Measurements from ENCODE around the gene MRLN.
"Not testable (repeated sequence)": the region's sequence is repeated elsewhere in the genome, so short reads cannot be mapped to it uniquely, and the experiment has no call there.

The MRLN gene

DNA sequence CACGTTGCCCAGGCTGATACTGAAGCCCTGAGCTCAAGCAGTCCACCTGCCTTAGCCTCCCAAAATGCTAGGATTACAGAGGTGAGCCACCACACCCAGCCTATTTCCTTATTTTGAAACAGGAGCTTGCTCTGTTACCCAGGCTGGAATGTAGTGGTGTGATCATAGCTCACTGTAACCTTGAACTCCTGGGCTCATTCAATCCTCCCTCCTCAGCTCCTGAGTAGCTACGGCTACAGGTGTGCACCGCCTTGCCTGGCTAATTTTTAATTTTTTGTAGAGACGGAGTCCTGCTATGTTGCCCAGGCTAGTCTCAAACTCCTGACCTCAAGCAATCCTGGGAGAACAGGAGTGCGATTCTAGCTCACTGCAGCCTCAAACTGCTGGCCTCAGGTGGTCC lies 11.7 kb downstream of the MRLN start:
- no peak overlapping the region for H3K27ac ChIP-seq
- TF ChIP-seq, protein P1, sequence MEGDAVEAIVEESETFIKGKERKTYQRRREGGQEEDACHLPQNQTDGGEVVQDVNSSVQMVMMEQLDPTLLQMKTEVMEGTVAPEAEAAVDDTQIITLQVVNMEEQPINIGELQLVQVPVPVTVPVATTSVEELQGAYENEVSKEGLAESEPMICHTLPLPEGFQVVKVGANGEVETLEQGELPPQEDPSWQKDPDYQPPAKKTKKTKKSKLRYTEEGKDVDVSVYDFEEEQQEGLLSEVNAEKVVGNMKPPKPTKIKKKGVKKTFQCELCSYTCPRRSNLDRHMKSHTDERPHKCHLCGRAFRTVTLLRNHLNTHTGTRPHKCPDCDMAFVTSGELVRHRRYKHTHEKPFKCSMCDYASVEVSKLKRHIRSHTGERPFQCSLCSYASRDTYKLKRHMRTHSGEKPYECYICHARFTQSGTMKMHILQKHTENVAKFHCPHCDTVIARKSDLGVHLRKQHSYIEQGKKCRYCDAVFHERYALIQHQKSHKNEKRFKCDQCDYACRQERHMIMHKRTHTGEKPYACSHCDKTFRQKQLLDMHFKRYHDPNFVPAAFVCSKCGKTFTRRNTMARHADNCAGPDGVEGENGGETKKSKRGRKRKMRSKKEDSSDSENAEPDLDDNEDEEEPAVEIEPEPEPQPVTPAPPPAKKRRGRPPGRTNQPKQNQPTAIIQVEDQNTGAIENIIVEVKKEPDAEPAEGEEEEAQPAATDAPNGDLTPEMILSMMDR (conservative IDR thresholded peaks at IDR 0.05) = no peak

DNA sequence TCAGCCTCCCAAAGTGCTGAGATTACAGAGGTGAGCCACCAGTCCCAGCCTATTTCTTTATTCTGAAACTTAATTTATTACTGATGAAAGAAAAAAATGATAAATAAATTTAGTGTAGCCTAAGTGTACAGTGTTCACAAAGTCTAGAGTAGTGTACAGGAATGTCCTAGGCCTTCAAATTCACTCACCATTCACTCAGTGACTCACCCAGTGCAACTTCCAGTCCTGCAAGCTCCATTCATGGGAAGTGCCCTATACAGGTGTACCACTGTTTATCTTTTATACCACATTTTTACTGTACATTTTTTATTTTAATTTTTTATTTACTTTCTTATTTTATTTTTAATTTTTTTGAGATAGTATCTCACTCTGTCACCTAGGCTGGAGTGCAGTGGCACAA lies 12.2 kb downstream of the MRLN start:
- no peak overlapping the region for H3K27ac ChIP-seq
- TF ChIP-seq, protein P1 (conservative IDR thresholded peaks at IDR 0.05) = no peak

DNA sequence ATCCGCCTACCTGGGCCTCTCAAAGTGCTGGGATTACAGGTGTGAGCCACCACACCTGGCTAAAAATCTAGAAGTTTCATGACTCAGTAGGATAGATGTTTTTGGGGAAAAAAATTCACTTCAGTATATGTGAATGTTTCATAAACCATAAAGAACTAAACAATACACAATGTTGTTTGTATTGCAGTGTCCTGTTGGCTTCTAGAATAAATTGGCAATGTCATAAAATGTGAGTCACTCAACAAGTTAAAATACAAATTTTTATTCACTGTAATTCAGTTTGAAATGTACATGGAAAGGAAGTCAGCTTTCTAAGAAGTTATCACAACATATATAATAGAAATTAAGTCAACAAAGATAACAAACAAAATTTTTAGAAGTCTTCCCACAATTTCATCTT lies 16.5 kb downstream of the MRLN start:
- TF ChIP-seq, protein P1 (conservative IDR thresholded peaks at IDR 0.05) = no peak
- no peak overlapping the region for H3K27ac ChIP-seq

DNA sequence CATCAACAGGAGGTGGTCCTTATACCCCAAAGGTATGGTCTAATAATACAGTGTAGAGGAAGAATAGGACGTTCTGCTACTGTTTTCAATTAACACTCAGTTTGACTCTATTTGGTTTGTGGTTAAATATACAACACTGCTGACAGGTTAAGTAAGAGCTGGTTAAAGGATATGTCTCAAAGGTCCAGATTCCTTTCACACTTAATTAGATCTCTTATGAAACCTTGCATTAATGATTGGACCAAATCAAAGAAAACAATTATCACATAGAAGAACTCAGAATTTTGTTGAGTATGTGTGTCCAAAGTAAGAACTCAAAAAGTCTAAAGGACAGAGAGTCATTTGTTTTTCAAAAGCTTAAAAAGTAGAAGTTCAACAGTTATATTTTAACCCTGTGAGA lies 18.0 kb downstream of the MRLN start:
- TF ChIP-seq, protein P1 (conservative IDR thresholded peaks at IDR 0.05) = no peak
- H3K27ac ChIP-seq = no peak overlapping the region

DNA sequence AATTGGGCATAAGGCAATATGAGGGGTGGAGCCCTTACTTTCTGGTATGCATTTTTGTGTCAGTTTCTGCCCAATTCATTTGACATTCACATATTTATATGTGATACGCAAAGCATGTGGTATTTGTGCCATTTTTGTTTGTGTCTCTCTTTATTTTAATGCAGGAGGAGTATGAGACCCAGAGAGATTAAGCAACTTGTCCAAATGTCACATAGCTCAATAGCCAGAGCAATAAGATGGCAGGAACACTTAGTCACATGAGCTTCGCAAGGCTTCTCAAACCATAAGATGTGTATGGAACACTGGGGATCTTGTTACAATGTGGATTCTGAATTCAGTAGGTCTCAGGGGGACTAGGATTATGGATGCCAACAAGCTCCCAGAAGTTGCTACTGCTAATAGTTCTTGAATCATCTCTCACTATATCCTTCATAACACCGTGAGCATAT lies 19.2 kb downstream of the MRLN start:
- H3K27ac ChIP-seq = no peak overlapping the region
- TF ChIP-seq, protein P1 (conservative IDR thresholded peaks at IDR 0.05) = no peak

DNA sequence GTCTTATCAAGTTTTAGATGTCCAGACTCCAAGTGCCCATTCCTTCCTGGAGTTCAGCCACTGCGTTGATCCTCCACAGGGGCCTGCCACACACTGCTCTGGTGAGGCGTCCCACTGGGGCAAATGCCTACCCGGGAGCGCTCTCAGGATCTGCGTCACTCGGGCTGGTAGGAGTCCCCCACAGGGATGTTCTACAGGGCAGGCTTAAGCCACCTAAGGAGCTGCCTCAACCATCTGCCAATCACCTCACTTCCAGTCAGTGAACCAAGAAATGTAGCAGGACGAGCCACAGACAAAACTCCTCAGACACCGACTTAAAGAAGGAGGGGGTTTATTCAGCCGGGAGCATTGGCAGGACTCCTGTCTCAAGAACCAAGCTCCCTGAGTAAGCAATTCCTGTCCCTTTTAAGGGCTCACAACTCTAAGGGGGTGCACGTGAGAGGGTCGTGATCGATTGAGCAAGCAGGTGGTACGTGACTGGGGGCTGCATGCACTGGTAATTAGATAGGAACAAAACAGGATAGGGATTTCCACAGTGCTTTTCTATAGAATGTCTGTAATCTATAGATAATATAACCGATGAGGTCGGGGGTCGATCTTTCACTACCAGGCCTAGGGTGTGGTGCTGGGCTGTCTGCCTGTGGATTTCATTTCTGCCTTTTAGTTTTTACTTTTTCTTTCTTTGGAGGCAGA lies 19.8 kb downstream of the MRLN start:
- not testable (repeated sequence) for H3K27ac ChIP-seq

DNA sequence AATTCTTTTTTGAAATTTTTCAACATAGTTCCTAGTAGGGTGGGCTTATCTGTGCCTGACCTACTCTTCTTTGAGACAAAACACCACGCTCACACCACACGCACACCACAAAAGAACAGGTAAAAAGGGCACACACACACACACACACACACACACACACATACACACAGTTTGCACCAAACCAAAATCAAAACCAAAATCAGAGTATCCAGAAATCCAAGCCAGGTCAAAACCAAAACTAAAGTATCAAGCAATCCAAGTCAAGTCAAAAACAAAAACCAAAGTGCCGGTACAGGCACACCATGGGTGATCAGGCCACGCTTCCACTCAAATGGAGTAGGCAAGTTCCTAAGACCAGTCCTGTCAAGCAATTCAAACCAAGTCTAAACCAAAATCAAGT lies 20.4 kb downstream of the MRLN start:
- H3K27ac ChIP-seq = not testable (repeated sequence)

DNA sequence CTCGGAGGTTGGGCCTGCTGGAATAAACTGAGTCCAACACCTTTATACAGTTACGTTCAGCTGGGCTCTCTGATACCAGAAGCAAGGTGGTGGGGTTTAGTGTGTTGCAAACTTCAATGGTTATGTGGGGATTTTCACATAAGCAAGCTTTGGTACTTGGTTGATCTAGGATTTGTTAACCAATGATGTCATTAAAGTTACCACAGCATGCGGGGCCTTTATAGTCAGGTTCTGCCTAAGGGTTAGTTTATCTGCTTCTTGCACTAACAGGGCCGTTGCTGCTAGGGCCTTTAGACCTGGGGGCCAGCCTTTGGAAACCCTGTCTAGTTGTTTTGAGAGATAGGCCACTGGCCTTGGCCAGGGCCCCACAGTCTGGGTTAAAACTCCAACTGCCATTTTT lies 24.1 kb downstream of the MRLN start:
- H3K27ac ChIP-seq = not testable (repeated sequence)

DNA sequence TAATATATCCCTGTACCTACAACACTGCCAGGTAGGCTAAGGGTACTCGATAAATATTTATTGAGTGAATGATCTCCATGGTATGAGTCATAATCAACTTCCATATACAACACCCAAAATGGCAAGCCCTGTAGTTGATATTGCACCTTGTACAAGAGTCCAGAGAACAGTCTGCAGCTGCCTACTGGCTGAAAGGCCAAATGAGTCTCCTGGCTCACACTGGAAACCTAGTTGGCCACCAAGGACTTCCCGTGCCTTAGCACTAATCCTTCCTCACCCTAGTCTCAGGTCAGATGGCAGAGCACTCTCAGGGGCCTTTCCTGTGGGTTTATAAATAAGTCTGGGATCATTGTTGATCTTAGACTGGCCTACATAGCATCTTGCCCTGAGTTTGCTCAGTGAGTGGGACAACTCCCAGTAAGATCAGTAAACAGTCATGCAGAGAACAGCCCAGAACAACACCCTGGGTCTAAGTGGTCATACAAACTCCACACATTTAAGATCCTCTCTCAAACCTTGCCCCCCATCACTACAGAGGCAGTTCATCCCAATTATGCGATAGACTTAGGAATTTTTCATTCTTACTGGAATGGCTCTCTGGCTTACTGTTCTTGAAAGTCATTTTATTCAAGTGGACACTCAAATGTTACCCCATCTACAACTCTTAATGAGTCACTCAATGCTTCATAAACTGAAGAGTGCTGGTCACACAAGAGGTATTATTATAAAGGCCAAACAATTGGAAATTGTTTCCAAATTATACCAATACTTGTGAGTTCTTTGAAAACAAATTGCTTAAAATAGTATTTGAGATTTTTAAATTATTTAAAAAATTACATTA lies 28.9 kb downstream of the MRLN start:
- H3K27ac ChIP-seq = no peak overlapping the region

More for the DNA sequence above, 28.9 kb downstream of the MRLN start:
- TF ChIP-seq, protein P1 (conservative IDR thresholded peaks at IDR 0.05) = no peak

Measured in VCaP (cell line).